GM12878 (cell line): ENCODE results near the gene DERL2.

ENCODE experiments used
- POLR2A ChIP-seq: IDR thresholded peaks from 2 replicates; pipeline ENCODE4 v1.6.1; 2011; ENCODE audit warnings: low read depth, mild to moderate bottlenecking, low read length
- SREBF1 ChIP-seq: IDR thresholded peaks from 2 replicates; pipeline ENCODE4 v1.6.1; 2012; ENCODE audit warnings: mild to moderate bottlenecking, low read length
- TCF3 ChIP-seq: IDR thresholded peaks from 2 replicates; pipeline ENCODE4 v1.6.1; 2012; ENCODE audit warnings: low read depth, mild to moderate bottlenecking, low read length, borderline replicate concordance; ENCODE audit not compliant: insufficient read depth
- TF ChIP-seq, protein P1 (sequence below), 3 experiments: IDR thresholded peaks in 2 of 3; conservative IDR thresholded peaks in 1 of 3; 2 replicates each; pipeline ENCODE4 v1.5.1; 2011; ENCODE audit warnings: low read depth in 3 of 3, low read length in 3 of 3, mild to moderate bottlenecking in 3 of 3, control low read depth in 2 of 3, moderate library complexity in 2 of 3, inconsistent platforms in 1 of 3, mixed read lengths in 1 of 3; ENCODE audit not compliant: control insufficient read depth in 2 of 3, insufficient read depth in 1 of 3; ENCODE audit errors: extremely low read depth in 1 of 3

DNA sequence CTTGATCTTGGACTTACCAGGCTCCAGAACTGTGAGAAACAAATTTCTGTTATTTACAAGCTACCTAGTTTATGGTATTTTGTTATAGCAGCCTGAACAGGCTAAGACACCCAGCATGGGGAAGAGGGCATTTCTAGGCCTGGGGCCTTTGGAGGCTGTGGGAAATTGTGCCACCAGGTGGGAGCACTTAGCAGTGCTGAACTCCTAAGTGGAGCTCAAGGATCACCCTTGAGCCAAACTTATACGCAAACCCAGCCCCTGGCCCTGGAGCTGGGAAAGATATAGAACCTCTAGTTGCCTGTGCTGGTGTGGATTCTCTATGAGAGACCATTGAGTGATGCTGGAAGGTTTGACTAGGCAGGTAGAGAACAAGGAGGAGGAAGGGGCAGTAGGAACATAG, 36.5 kb upstream of the DERL2 start:
- TF ChIP-seq, protein P1, sequence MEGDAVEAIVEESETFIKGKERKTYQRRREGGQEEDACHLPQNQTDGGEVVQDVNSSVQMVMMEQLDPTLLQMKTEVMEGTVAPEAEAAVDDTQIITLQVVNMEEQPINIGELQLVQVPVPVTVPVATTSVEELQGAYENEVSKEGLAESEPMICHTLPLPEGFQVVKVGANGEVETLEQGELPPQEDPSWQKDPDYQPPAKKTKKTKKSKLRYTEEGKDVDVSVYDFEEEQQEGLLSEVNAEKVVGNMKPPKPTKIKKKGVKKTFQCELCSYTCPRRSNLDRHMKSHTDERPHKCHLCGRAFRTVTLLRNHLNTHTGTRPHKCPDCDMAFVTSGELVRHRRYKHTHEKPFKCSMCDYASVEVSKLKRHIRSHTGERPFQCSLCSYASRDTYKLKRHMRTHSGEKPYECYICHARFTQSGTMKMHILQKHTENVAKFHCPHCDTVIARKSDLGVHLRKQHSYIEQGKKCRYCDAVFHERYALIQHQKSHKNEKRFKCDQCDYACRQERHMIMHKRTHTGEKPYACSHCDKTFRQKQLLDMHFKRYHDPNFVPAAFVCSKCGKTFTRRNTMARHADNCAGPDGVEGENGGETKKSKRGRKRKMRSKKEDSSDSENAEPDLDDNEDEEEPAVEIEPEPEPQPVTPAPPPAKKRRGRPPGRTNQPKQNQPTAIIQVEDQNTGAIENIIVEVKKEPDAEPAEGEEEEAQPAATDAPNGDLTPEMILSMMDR (IDR thresholded peaks at IDR 0.05 in 2 of 3, conservative IDR thresholded peaks at IDR 0.05 in 1 of 3; ENCODE audit: control insufficient read depth in 2 of 3, extremely low read depth in 1 of 3, insufficient read depth in 1 of 3, low read depth in 3 of 3, low read length in 3 of 3) = 0 out of 6 replicates have a peak, but pooled peaks of 1 of the 3 experiments have one; percentile 7
- TF ChIP-seq SREBF1 (no peak), TCF3 (no peak), POLR2A (no peak)
